Right lung (tissue), 5 donors: ENCODE measurements around the gene ARHGAP19. TPM values are rescaled to one million over a fixed set of nuclear protein-coding genes. Genes with fewer than 3 reads are reported as not detected.
"Not testable (repeated sequence)": the region's sequence is repeated elsewhere in the genome, so short reads cannot be mapped to it uniquely, and the experiment has no call there.

Source experiments
- DNase-seq, 2 donors: peaks; one replicate each; pipeline ENCODE4 v3.0.0-alpha.2; 2013
- polyA plus RNA-seq, 5 donors: library from polyadenylated mRNA; unstranded; fragments of 120-200 nt; gene quantifications; one replicate each; pipeline versions ENCODE4 v1.2.1 to v1.2.3, GENCODE V29; 2013; ENCODE audit warnings: inconsistent platforms in 1 of 5, low replicate concordance in 1 of 5; ENCODE audit not compliant: insufficient read length in 5 of 5, insufficient read depth in 1 of 5

ARHGAP19 gene
- polyA plus RNA-seq, 5 donors, result 18.7 to 36.8 (median 30.1) TPM

GRCh38 chr10:97290076-97290475 lies 2.4 kb downstream of the ARHGAP19 start:
- DNase-seq, result not testable (repeated sequence)

DNA sequence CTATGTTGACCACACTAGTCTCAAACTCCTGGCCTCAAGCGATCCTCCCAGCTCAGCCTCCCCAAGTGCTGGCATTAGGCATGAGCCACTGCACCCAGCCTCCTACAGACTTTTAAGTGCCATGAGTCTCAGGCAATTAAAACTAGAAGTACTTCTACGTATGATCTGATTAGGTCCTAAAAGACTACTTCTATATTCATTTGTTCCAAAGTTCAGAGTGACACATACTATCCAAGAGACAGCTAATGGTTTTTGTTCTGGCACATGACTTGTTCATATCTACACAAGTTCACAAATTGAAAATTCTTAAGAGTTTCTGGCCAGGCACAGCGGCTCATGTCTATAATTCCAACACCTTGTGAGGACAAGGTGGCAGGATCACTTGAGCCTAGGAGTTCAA lies 11.7 kb downstream of the ARHGAP19 start:
- DNase-seq, result no peak

GRCh38 chr10:97279121-97279815 lies 13.2 kb downstream of the ARHGAP19 start:
- no peak for DNase-seq

DNA sequence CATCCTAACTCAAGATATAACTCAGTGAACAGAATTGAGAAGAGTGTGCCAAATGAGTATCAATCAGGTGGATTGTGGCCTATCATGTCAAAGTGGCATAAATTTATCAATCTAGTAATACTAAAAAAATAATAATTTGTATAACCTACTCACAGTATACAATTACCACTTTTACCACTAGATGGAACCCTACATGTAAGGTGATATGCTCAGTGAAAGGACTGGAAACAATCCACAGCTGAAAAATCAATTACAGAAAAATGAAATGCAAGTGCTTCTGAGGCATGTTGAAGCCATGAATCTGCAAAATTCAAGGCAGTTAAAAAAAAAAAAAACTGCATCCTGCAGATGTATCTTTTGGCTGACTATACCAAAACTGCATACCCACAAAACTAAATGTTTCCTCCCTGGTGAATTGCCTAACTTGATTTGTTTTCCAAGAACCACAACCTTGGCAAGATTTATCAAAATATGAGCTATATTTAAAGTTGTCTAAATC lies 13.9 kb downstream of the ARHGAP19 start:
- peak; percentile 71 to 79 for DNase-seq

GRCh38 chr10:97277551-97277950 lies 14.9 kb downstream of the ARHGAP19 start:
- DNase-seq, result no peak

GRCh38 chr10:97274828-97275227 lies 17.6 kb downstream of the ARHGAP19 start:
- no peak for DNase-seq

GRCh38 chr10:97273700-97274099 lies 18.7 kb downstream of the ARHGAP19 start:
- DNase-seq, result no peak

DNA sequence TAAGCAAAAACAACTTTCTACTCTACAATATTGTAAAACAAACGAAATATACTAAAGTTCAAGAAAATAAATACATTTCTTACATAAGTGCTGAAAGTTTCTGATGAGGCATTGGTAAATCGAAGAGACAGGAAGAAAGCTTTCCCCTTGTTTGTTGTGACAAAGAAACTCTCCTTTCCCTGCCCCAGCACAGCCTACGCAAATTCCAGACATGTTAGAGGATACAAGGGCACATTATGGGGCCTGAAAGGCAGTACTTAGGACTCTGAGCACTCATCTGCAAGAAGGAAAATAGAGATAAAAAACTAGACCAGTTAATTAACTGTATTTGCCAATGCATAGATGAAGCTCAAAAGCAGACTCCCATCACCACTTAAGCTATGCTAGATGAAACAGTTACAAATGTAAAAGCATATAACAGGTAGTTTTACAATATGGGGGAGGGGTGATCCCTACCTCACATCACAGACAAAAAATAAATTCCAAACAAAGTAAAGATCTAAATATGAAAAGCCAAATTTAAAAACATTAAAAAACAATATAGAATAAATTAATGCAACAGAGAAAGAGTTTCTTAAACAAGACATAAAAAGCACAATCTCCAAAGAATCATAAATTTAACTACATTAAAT lies 21.8 kb downstream of the ARHGAP19 start:
- DNase-seq, result no peak

GRCh38 chr10:97267671-97268070 lies 24.8 kb downstream of the ARHGAP19 start:
- DNase-seq, result no peak

DNA sequence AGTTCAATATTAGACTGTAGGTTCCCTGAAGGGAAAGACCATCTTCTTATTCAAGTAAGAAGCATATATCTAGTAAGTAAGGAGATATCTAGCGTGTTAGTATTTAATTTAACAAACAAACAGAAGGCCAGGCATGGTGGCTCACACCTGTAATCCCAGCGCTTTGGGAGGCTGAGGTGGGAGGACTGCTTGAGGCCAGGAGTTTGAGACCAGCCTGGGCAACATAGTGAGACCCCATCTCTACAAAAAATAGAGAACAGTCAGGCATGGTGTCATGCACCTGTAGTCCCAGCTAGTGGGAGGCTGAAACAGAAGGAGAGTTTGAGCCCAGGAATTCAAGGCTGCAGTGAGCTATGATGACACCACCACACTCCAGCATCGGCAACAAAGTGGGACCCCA lies 27.3 kb downstream of the ARHGAP19 start:
- not testable (repeated sequence) for DNase-seq

- DNase-seq, result no peak
Measured at GRCh38 chr10:97263971-97264370, 28.5 kb downstream of the ARHGAP19 start.

DNA sequence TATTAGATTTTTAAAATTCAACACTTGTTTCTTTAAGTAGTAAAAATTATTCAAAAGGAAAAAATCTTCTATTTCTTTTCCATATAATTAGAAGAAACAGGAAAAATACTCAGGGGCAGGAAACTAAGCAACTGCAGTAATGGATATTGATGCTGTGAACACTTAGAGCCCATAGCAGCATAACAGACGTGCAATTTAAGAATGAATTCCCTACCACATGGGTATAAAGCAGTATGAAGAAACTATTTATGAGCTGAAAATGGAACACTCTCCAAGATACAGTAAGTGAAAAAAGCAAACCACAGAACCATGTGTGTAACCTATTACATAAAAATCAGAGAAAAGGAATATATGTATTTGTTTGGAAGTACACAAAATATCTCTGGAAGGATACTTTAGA lies 30.8 kb downstream of the ARHGAP19 start:
- no peak for DNase-seq

DNA sequence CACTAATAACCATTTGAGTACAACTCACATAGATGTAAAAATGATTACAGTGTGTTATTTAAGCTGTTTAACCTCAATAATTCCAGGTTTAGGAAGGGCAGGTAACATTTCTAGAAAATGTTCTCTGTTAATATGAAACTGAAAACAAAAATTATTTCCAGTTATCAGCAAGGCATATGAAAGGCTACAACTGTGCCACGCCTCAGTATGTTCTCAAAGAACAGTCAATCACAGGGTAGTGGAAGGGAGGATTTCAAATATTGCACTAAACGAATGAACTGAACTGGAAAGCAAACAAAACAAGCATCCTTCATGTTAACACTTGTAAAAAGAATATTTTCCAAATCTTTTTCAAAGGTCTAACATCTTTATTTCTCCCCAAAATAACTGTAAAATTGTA lies 31.3 kb downstream of the ARHGAP19 start:
- DNase-seq, result no peak

GRCh38 chr10:97259119-97259518 lies 33.3 kb downstream of the ARHGAP19 start:
- DNase-seq, result no peak

DNA sequence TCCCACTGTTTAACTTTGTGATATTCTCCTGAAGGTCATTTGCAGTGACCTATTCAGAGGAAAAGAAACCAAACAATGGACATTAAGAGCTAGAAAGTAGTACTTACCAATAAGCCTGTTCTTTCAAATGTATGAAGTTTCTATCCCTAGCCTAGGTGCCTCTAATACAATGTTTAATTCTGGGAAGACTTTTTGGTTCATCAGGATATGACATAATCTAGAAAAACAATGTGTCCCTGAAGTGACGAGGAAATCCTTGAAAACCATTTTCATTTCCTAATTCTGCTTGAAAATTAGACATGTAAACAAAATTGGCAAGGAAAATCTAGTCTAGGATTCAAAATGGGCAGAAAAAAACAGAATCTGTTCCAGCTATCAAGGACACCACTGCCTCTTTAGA lies 36.1 kb downstream of the ARHGAP19 start:
- no peak for DNase-seq

GRCh38 chr10:97255512-97256293 lies 36.7 kb downstream of the ARHGAP19 start:
- DNase-seq, result no peak

DNA sequence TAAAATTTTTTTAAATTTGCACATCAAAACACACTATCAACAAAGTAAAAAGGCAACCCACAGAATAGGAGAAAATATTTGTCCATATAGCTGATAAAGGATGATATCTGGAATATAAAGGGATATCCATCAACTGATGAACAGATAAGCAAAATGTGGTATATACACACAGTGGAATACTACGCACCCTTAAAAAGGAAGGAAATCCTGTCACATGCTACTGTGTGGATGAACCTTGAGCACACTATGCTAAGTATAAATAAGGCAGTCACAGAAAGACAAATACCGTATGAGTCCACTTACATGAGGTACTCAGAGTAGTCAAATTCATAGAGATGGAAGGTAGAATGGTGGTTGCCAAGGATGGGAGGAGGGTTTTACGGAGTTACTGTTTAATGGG lies 37.7 kb downstream of the ARHGAP19 start:
- DNase-seq, result no peak

- no peak for DNase-seq
Measured at GRCh38 chr10:97250952-97251351, 41.5 kb downstream of the ARHGAP19 start.

- no peak for DNase-seq
Measured at GRCh38 chr10:97243836-97244235, 48.6 kb downstream of the ARHGAP19 start.

DNA sequence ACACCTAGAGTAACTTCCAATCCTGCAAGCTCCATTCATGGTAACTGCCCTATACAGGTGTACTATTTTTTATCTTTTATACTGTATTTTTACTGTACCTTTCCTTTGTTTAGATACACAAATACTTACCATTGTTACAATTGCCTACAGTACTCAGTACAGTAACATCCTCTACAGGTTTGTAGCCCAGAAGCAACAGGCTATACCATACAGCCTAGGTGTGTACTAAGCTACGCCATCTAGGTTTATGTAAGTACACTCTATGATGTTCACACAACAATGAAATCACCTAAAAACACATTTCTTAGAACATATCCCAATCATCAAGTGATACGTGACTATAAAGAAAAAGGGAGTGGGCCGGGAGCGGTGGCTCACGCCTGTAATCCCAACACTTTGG lies 53.6 kb downstream of the ARHGAP19 start:
- DNase-seq, result no peak

DNA sequence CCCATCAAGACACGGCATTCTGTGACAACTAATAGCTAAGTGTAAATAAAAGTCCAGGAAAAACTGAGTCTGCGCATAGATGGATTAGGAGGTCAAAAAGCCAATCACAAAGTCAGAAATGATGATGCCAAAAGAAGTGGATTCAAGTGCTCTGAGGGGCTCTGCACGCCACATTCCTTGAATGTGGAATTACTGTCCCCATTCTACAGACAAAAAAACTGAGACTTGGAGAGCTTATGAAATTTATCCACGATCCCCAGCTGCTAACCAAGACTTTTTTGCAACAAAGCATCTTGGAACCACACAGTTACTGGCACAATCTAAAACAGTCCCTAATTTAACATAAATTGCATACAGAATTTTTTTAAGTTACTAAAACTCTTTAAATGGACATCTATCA lies 57.1 kb downstream of the ARHGAP19 start:
- DNase-seq, result no peak

DNA sequence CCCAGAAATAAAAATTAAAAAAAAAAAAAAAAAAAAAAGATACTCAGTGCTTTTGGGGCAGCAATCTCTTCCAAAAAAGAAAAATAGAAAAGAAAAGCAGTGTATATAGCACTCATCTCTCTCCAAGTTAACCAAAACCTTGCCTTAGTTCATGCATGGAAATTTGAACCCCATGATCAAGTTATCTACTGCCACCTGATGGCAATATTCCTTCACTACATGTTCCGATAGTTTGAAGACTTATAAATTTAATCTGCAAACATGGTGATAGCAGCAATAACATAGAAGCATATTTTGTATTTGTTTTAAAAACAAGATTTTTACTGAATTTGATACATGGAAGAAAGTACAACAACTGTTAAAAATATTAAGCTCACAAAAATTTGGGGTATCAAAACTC lies 58.0 kb downstream of the ARHGAP19 start:
- DNase-seq, result peak in 1 of 2 donors; percentile 25

- no peak for DNase-seq
Measured at GRCh38 chr10:97230146-97230545, 62.3 kb downstream of the ARHGAP19 start.
